ENCODE data around the gene CENPN. TPM values are rescaled to one million over a fixed set of nuclear protein-coding genes. Genes with fewer than 3 reads are reported as not detected.
A peak's percentile ranks its signal among the peaks of the same experiment; 100 is the strongest.

The CENPN gene, protein sequence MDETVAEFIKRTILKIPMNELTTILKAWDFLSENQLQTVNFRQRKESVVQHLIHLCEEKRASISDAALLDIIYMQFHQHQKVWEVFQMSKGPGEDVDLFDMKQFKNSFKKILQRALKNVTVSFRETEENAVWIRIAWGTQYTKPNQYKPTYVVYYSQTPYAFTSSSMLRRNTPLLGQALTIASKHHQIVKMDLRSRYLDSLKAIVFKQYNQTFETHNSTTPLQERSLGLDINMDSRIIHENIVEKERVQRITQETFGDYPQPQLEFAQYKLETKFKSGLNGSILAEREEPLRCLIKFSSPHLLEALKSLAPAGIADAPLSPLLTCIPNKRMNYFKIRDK
- total RNA-seq (10 to 100 TPM in 1 of 4 donors, 1 to 10 TPM in 3; 6.4 to 11.8 (median 7.9) TPM), polyA plus RNA-seq (4.9 TPM)
- long read RNA-seq, donor 1, partial matches to known transcripts: 1 of 9 reads
- long read RNA-seq, donor 1, other reads (novel, unspliced or antisense): 3 of 9 reads
- long read RNA-seq, donor 2, partial matches to known transcripts: 0 of 4 reads
- long read RNA-seq, donor 2, other reads (novel, unspliced or antisense): 2 of 4 reads
- long read RNA-seq, donor 3, transcript CENPN-202 (11 exons, 2,481 nt): major isoform, 11 of 17 reads
- long read RNA-seq, donor 3, partial matches to known transcripts: 0 of 17 reads
- long read RNA-seq, donor 3, other reads (novel, unspliced or antisense): 1 of 17 reads
- long read RNA-seq, donor 4, transcript CENPN-202 (11 exons, 2,481 nt): major isoform, 7 of 8 reads
- long read RNA-seq, donor 4, partial matches to known transcripts: 0 of 8 reads
- long read RNA-seq, donor 4, other reads (novel, unspliced or antisense): 0 of 8 reads

DNA sequence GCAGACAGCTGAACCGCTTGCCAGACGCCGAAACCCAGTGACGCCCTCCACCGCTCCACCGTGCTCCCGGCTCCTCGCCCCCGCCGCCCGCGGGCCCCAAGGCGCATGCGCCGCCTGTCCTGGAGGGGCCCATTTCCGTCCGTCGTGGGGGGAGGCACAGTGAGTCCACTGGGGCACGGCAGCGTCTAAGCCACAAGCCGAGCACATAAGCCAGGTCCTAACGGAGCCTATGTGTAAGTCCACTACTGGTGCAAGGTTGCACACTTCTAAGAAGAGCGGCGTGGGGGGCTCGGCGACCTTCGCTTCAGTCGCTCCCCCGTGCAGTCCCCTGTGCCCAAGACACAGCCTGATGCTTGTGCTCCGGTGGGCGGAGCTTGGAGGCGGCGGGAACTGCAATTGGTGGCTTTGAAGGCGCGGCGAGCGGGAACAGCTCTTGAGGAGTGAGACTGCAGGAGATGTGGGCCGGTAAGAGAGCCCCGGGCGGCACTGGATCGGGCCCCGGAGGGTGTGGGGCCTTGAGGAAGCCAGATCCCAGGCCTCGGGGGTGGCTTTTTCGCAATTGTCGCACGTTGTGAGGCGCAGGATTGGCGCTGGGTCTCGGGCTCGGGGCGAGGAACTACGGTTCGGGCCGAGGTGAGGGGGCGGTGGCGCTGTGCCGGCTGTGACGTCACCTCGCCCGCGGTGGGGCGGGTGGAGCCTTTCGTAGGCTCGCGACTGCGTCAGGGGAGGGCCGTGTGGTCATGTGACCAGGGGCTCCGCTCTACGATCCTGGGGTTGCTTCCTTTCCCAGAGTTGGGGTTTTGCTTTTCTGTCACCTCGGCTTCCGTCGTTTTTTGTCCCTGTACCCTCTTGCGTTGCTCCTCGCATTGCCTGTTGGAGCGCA is at the start of gene CENPN, which contains the start of gene CMC2:
CENPN (plus strand) TSS at position 402 of the 883 bp plus-strand sequence. CDS start 4,726 bp downstream, outside the sequence.
CMC2 (minus strand) TSS at position 73 of the 883 bp plus-strand sequence. CDS start 9,491 bp downstream, outside the sequence.
- ATAC-seq (peak; percentile 97), DNase-seq (peak; percentile 99 to 100 (median 100))
- H3K4me3 ChIP-seq (ENCODE audit: low read length): peak within 1 kb of the TSS; percentile 63
- WGBS: under 1% methylated on average over 75 of the region's 75 CpGs
- no peaks in the 10 kb centered on the region for H3K27me3 ChIP-seq (ENCODE audit: control insufficient read depth, insufficient read depth)
- intact Hi-C loops (cut with DNase I): no loop called here
- H3K4me1 ChIP-seq (ENCODE audit: control insufficient read depth, insufficient read depth, low read length): peaks cover 6% of the 10 kb centered on the region
- H3K27ac ChIP-seq (ENCODE audit: low read length): peak within 1 kb of the TSS; percentile 79
- H3K9me3 ChIP-seq (ENCODE audit: control insufficient read depth, low read length): no peaks in the 10 kb centered on the region

- Histone ChIP-seq H3K4me1 (ENCODE audit: control insufficient read depth, insufficient read depth, low read length) (no peaks in the 10 kb centered on the region), H3K27me3 (ENCODE audit: control insufficient read depth, insufficient read depth) (no peaks in the 10 kb centered on the region), H3K4me3 (ENCODE audit: low read length) (no peak overlapping the region), H3K27ac (ENCODE audit: low read length) (no peak overlapping the region), H3K9me3 (ENCODE audit: control insufficient read depth, low read length) (no peaks in the 10 kb centered on the region)
- intact Hi-C loops (cut with DNase I): no loop called here
- ATAC-seq: no peak
- no peak for DNase-seq
Measured at GRCh38 chr16:80958284-80958683, 48.7 kb upstream of the CENPN start.

GRCh38 chr16:80962879-80963278 is 44.1 kb upstream of the CENPN start:
- Histone ChIP-seq H3K4me1 (ENCODE audit: control insufficient read depth, insufficient read depth, low read length) (no peaks in the 10 kb centered on the region), H3K27ac (ENCODE audit: low read length) (no peak overlapping the region), H3K27me3 (ENCODE audit: control insufficient read depth, insufficient read depth) (no peaks in the 10 kb centered on the region), H3K9me3 (ENCODE audit: control insufficient read depth, low read length) (no peaks in the 10 kb centered on the region), H3K4me3 (ENCODE audit: low read length) (no peak overlapping the region)
- intact Hi-C loops (cut with DNase I): no loop called here
- ATAC-seq (no peak), DNase-seq (no peak)
- WGBS: 78% methylated on average over 2 of the region's 2 CpGs

- ATAC-seq: no peak
- Histone ChIP-seq H3K4me1 (ENCODE audit: control insufficient read depth, insufficient read depth, low read length) (no peaks in the 10 kb centered on the region), H3K27ac (ENCODE audit: low read length) (no peak overlapping the region), H3K27me3 (ENCODE audit: control insufficient read depth, insufficient read depth) (no peaks in the 10 kb centered on the region), H3K9me3 (ENCODE audit: control insufficient read depth, low read length) (no peaks in the 10 kb centered on the region), H3K4me3 (ENCODE audit: low read length) (no peak overlapping the region)
- WGBS: 56% methylated on average over 2 of the region's 2 CpGs
- DNase-seq: no peak
- intact Hi-C loops (cut with DNase I): no loop called here
Measured at GRCh38 chr16:80964351-80964750, 42.7 kb upstream of the CENPN start.

DNA sequence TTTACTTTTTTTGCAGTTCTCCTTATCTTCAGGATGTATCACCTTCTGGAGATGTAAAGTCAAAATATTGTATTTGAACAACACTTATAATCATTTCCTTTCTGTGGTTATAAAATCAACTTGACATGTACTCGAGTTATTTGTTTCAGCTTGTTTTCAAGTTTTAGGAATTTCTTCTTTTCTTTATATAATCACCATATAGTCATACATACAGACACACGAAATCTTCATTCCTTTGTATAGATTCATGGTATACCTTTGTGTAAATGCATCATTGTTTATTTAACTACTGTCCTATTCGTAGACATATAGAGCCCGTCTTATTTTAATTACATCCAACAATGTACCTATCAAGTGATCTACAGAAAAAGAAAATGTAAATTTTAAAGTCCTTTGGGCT is 40.4 kb upstream of the CENPN start:
- DNase-seq: no peak

GRCh38 chr16:80968386-80969113 is 38.5 kb upstream of the CENPN start:
- no peak overlapping the region for H3K4me3 ChIP-seq (ENCODE audit: low read length)
- H3K9me3 ChIP-seq (ENCODE audit: control insufficient read depth, low read length): no peaks in the 10 kb centered on the region
- intact Hi-C loops (cut with DNase I): no loop called here
- DNase-seq (no peak), ATAC-seq (no peak)
- H3K27ac ChIP-seq (ENCODE audit: low read length): no peak overlapping the region
- 89% methylated on average over 4 of the region's 4 CpGs for WGBS
- H3K4me1 ChIP-seq (ENCODE audit: control insufficient read depth, insufficient read depth, low read length): no peaks in the 10 kb centered on the region
- no peaks in the 10 kb centered on the region for H3K27me3 ChIP-seq (ENCODE audit: control insufficient read depth, insufficient read depth)

More for the DNA sequence above, 40.4 kb upstream of the CENPN start:
- no peak for ATAC-seq
- intact Hi-C loops (cut with DNase I): no loop called here
- H3K27me3 ChIP-seq (ENCODE audit: control insufficient read depth, insufficient read depth): no peaks in the 10 kb centered on the region
- no peaks in the 10 kb centered on the region for H3K9me3 ChIP-seq (ENCODE audit: control insufficient read depth, low read length)
- H3K4me3 ChIP-seq (ENCODE audit: low read length): no peak overlapping the region
- H3K4me1 ChIP-seq (ENCODE audit: control insufficient read depth, insufficient read depth, low read length): no peaks in the 10 kb centered on the region
- WGBS: 92% methylated on average over 4 of the region's 4 CpGs
- H3K27ac ChIP-seq (ENCODE audit: low read length): no peak overlapping the region

DNA sequence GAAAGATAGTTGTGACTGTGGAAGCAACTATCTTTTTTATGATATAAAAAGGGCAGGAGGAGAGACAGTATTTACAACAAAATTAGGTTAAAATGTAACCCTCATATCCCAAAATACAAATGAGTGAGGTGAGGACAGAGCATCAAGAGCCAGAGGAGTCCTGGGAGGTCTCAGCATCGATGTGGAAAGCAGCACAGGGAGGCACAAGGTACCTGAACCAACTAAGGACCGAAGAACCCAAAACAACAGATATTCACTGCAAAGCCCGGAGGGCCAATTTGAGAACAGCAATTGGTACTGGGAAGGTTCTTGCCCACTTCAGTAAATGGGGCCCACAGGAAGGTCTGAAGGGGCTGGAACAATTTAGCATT is 37.9 kb upstream of the CENPN start:
- 97% methylated on average over 3 of the region's 3 CpGs for WGBS
- no peaks in the 10 kb centered on the region for H3K9me3 ChIP-seq (ENCODE audit: control insufficient read depth, low read length)
- DNase-seq (no peak), ATAC-seq (no peak)
- no peak overlapping the region for H3K27ac ChIP-seq (ENCODE audit: low read length)
- H3K4me3 ChIP-seq (ENCODE audit: low read length): no peak overlapping the region
- H3K27me3 ChIP-seq (ENCODE audit: control insufficient read depth, insufficient read depth): no peaks in the 10 kb centered on the region
- no peaks in the 10 kb centered on the region for H3K4me1 ChIP-seq (ENCODE audit: control insufficient read depth, insufficient read depth, low read length)
- intact Hi-C loops (cut with DNase I): no loop called here

GRCh38 chr16:80971819-80972218 is 35.2 kb upstream of the CENPN start:
- WGBS: 68% methylated on average over 2 of the region's 2 CpGs
- intact Hi-C loops (cut with DNase I): no loop called here
- Histone ChIP-seq H3K4me1 (ENCODE audit: control insufficient read depth, insufficient read depth, low read length) (peaks cover 1% of the 10 kb centered on the region), H3K27ac (ENCODE audit: low read length) (no peak overlapping the region), H3K4me3 (ENCODE audit: low read length) (no peak overlapping the region), H3K9me3 (ENCODE audit: control insufficient read depth, low read length) (no peaks in the 10 kb centered on the region), H3K27me3 (ENCODE audit: control insufficient read depth, insufficient read depth) (no peaks in the 10 kb centered on the region)
- ATAC-seq (no peak), DNase-seq (no peak)

DNA sequence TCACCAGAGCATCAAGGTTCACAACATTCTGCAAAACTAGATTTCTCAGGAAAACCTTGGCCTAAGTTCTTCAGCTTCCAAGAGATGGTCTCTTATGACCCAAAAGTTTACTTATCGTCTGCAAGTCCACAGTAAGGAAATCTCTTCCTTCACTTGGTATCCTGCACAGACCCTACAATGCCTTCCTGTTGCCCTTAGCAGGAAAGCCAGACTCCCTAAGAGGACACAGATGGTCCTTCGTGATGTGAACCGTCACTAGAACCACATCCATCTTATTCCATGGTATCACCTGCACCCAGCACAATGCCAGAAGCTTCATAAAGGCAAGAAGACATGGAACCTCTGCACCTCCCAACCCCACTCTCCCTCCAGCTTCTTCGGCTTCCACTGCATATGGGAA is 34.4 kb upstream of the CENPN start:
- ATAC-seq: no peak
- no peak overlapping the region for H3K27ac ChIP-seq (ENCODE audit: low read length)
- no peak overlapping the region for H3K4me3 ChIP-seq (ENCODE audit: low read length)
- H3K9me3 ChIP-seq (ENCODE audit: control insufficient read depth, low read length): no peaks in the 10 kb centered on the region
- H3K4me1 ChIP-seq (ENCODE audit: control insufficient read depth, insufficient read depth, low read length): peaks cover 1% of the 10 kb centered on the region
- DNase-seq: no peak
- intact Hi-C loops (cut with DNase I): no loop called here
- no peaks in the 10 kb centered on the region for H3K27me3 ChIP-seq (ENCODE audit: control insufficient read depth, insufficient read depth)
- 78% methylated on average over 4 of the region's 4 CpGs for WGBS

- H3K9me3 ChIP-seq (ENCODE audit: control insufficient read depth, low read length): no peaks in the 10 kb centered on the region
- H3K27ac ChIP-seq (ENCODE audit: low read length): no peak overlapping the region
- no peaks in the 10 kb centered on the region for H3K27me3 ChIP-seq (ENCODE audit: control insufficient read depth, insufficient read depth)
- peaks cover 1% of the 10 kb centered on the region for H3K4me1 ChIP-seq (ENCODE audit: control insufficient read depth, insufficient read depth, low read length)
- intact Hi-C loops (cut with DNase I): no loop called here
- WGBS: 70% methylated on average over 4 of the region's 4 CpGs
- H3K4me3 ChIP-seq (ENCODE audit: low read length): no peak overlapping the region
- ATAC-seq: no peak
- DNase-seq: no peak
Measured at GRCh38 chr16:80973991-80974390, 33.0 kb upstream of the CENPN start.
